Progenitor cell of endocrine pancreas (in vitro differentiated cells): ENCODE data around the gene AP3B1. TPM values are rescaled to one million over a fixed set of nuclear protein-coding genes. Genes with fewer than 3 reads are reported as not detected.

Experiments used
- DNase-seq: peaks from one replicate; pipeline ENCODE4 v3.0.0; 2021; ENCODE audit warnings: low spot score; ENCODE audit not compliant: unreplicated experiment
- H3K27ac Mint-ChIP-seq: 2 replicates; pipeline ENCODE4 v1.8.0; 2021; ENCODE audit warnings: mild to moderate bottlenecking, moderate library complexity, mixed read lengths
- H3K27me3 Mint-ChIP-seq: 2 replicates; pipeline ENCODE4 v1.8.0; 2021; ENCODE audit warnings: mixed read lengths
- H3K36me3 Mint-ChIP-seq: 2 replicates; pipeline ENCODE4 v1.8.0; 2022; ENCODE audit warnings: mixed read lengths; ENCODE audit not compliant: insufficient read depth
- H3K4me1 Mint-ChIP-seq: 2 replicates; pipeline ENCODE4 v1.8.0; 2021; ENCODE audit warnings: low read depth, mixed read lengths
- H3K4me3 Mint-ChIP-seq: 2 replicates; pipeline ENCODE4 v1.8.0; 2021; ENCODE audit warnings: low read depth, mild to moderate bottlenecking, moderate library complexity, mixed read lengths
- H3K9me3 Mint-ChIP-seq: 2 replicates; pipeline ENCODE4 v1.8.0; 2021; ENCODE audit warnings: low read depth, mixed read lengths
- total RNA-seq: library from RNA; stranded (reverse); gene quantifications from 2 replicates; pipeline ENCODE4 v1.2.1, GENCODE V29; 2021
- TF ChIP-seq, protein P1 (sequence below): fragments of 200-600 bp; sonication (generic); IDR thresholded peaks from one replicate; pipeline ENCODE4 v1.5.0; 2021; ENCODE audit warnings: antibody characterized with exemption, mild to moderate bottlenecking; ENCODE audit not compliant: unreplicated experiment

The AP3B1 gene
- total RNA-seq, 1 donor from 2014 or later: 50.9 TPM

DNA sequence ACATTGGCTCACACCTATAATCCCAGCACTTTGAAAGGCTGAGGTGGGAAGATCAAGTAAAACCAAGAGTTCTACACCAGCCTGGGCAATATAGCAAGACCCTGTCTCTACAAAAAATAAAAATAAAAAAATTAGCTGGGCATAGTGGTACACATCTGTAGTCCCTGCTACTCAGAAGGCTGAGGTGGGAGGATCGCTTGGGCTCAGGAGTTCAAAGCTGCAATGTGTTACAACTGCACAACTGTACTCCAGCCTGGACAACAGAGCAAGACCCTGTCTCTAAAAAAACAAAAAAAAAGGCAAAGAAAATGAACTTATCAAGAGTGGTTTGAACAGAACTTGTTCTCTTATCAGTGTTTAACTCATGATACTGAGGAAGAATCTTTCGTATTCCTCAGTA is 29.3 kb downstream of the AP3B1 start:
- TF ChIP-seq, protein P1, sequence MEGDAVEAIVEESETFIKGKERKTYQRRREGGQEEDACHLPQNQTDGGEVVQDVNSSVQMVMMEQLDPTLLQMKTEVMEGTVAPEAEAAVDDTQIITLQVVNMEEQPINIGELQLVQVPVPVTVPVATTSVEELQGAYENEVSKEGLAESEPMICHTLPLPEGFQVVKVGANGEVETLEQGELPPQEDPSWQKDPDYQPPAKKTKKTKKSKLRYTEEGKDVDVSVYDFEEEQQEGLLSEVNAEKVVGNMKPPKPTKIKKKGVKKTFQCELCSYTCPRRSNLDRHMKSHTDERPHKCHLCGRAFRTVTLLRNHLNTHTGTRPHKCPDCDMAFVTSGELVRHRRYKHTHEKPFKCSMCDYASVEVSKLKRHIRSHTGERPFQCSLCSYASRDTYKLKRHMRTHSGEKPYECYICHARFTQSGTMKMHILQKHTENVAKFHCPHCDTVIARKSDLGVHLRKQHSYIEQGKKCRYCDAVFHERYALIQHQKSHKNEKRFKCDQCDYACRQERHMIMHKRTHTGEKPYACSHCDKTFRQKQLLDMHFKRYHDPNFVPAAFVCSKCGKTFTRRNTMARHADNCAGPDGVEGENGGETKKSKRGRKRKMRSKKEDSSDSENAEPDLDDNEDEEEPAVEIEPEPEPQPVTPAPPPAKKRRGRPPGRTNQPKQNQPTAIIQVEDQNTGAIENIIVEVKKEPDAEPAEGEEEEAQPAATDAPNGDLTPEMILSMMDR: no peak
- H3K36me3 Mint-ChIP-seq: peaks cover 18% of the 10 kb centered on the region
- H3K27me3 Mint-ChIP-seq: no peaks in the 10 kb centered on the region
- no peaks in the 10 kb centered on the region for H3K4me1 Mint-ChIP-seq
- no peak for DNase-seq
- H3K27ac Mint-ChIP-seq: no peak overlapping the region
- H3K4me3 Mint-ChIP-seq: no peak overlapping the region
- no peaks in the 10 kb centered on the region for H3K9me3 Mint-ChIP-seq

DNA sequence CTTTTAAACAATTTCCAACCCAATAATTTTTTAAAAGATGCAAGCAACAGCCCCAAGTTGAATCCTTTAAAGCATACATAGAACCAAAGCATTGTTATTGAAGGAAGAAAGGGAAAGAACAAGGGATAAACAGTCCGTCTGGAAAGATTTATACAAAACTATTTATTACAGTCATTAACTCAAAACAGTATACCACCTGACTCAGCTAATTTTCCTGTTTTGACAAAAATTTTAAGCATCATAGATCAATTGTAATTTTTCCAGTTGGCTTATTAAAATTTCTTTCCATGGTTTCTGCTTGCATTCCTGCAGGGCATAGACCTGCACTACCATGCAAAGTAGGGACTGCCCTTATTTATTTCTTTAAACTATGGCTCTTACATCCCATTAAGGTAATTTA is 29.9 kb downstream of the AP3B1 start:
- Mint-ChIP-seq H3K27me3 (no peaks in the 10 kb centered on the region), H3K4me3 (no peak overlapping the region), H3K36me3 (peaks cover 20% of the 10 kb centered on the region), H3K9me3 (no peaks in the 10 kb centered on the region), H3K4me1 (no peaks in the 10 kb centered on the region), H3K27ac (no peak overlapping the region)
- no peak for DNase-seq
- TF ChIP-seq, protein P1: no peak

DNA sequence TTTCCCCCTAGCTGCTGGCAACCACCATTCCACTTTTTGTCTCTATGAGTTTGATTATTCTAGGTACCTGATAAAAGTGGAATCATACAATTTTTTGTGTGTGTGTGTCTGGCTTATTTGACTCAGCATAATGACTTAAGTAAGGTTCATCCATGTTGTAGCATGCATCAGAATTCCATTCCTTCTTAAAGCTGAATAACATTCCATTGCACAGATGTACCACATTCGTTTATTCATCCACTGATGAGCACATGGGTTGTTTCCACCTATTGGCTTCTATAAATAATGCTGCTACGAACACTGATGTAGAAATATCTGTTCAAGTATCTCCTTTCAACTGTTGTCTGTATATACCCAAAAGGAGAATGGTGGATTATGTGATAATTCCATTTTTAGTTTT is 33.7 kb downstream of the AP3B1 start:
- Mint-ChIP-seq H3K36me3 (peaks cover 47% of the 10 kb centered on the region), H3K4me3 (no peak overlapping the region)

DNA sequence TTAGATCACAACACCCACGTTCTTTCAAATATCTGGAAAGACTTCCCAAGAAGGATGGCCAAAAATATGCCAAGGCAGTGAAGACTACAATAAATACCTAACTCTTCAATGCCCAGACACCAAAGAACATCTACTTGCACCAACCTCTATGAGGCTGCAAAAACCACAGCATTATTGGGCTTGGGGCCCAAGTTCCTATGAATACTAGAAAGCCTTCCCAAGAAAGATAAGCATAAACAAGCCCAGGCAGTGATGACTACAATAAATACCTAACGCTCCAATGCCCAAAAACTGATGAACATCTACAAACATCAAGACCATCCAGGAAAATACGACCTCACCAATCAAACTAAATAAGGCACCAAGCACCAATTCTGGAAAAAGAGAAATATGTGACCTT is 41.3 kb downstream of the AP3B1 start:
- H3K36me3 Mint-ChIP-seq: peaks cover 46% of the 10 kb centered on the region
- no peak overlapping the region for H3K4me3 Mint-ChIP-seq
- no peaks in the 10 kb centered on the region for H3K4me1 Mint-ChIP-seq
- no peak for DNase-seq
- TF ChIP-seq, protein P1: no peak
- H3K27me3 Mint-ChIP-seq: no peaks in the 10 kb centered on the region
- H3K9me3 Mint-ChIP-seq: peaks cover 21% of the 10 kb centered on the region
- H3K27ac Mint-ChIP-seq: no peak overlapping the region

More for the DNA sequence above, 33.7 kb downstream of the AP3B1 start:
- no peak for DNase-seq
- Mint-ChIP-seq H3K27ac (no peak overlapping the region), H3K9me3 (peaks cover 17% of the 10 kb centered on the region), H3K4me1 (no peaks in the 10 kb centered on the region), H3K27me3 (no peaks in the 10 kb centered on the region)
- TF ChIP-seq, protein P1: no peak

DNA sequence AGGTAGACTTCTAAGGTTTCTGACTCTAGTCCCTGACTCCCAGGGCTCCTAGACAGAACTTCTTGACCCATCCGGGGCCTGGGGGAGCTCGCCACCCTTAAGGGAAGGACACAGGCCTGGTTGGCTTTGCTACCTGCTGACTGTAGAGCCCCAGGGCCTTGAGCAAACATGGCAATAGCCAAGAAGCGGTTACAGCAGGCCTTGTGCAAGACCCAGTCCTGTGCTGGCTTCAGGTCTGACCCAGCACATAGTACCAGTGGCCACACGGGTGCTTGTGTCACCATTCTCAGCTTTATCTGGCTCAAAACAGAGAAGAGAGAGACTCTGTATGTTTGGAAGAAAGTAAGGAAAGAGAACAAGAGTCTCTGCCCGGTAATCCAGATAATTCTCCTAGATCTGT is 41.8 kb downstream of the AP3B1 start:
- Mint-ChIP-seq H3K9me3 (peaks cover 16% of the 10 kb centered on the region), H3K27ac (no peak overlapping the region), H3K4me1 (no peaks in the 10 kb centered on the region), H3K36me3 (peaks cover 41% of the 10 kb centered on the region), H3K27me3 (no peaks in the 10 kb centered on the region), H3K4me3 (no peak overlapping the region)
- DNase-seq: no peak
- TF ChIP-seq, protein P1: no peak
